Activated T-helper 9 cell treated with anti-CD3 and anti-CD28 coated beads, Interleukin-2, amount 50 U/mL, for 16 hours (primary cell): ENCODE measurements around the gene HOXB9.

ENCODE experiments used
- DNase-seq: peaks from one replicate; pipeline ENCODE4 v3.0.0-alpha.2; 2020; ENCODE audit warnings: low read depth

The HOXB9 gene

GRCh38 chr17:48583708-48584222 lies 42.4 kb downstream of the HOXB9 start:
- DNase-seq: no peak

- no peak for DNase-seq
Observed at GRCh38 chr17:48582750-48583069, 43.4 kb downstream of the HOXB9 start.

GRCh38 chr17:48579760-48580554 lies 46.2 kb downstream of the HOXB9 start:
- DNase-seq: no peak

- no peak for DNase-seq
Observed at GRCh38 chr17:48579471-48579759, 46.7 kb downstream of the HOXB9 start.

DNA sequence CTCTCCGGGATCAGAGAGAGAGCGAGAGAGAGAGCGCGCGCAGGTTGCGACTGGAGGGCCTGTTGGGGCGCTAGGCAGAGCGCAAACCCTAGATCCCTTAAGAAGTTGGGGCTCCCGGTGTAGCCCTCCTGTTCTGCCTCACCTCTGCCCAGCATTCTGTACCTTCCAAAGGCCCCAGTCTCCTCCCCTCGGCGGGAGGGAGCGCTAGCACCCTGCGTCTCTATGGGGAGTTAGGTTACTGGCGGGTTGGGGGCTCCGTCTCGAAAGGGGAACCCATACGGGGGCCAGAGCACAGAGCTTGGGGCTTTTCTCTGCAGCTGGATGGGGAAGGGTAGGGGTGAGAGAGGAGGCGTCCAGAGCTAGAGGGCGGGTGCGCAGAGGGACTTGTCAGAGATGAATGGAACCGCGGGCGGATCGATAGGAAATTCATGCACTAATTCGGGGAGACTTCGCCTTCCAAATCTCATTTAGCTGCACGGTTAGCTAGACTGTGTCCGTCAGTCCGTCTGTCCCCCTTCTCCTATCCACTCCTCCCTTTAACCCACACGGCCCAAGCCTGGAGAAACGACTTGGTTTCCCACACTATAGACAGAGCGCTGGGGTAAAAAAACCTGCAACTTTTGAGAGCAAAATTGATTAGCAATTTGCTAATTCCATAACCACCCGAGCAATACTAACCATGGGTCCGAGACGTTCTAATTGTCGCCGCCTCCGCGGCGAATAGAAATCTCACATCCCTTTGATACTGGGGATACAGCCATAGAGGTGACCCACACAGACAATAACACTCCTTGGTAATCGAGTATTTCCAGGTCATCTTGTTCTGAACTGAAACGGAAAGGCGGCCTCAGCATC lies 47.3 kb downstream of the HOXB9 start:
- DNase-seq: no peak

GRCh38 chr17:48577946-48578615 lies 48.1 kb downstream of the HOXB9 start, which contains the start of gene HOXB4:
HOXB4 (minus strand) TSS chr17:48578350; CDS start chr17:48578319, 31 bp downstream.
- peak; percentile 52 for DNase-seq

- DNase-seq: no peak
Observed at GRCh38 chr17:48577330-48577945, 48.7 kb downstream of the HOXB9 start.

- no peak for DNase-seq
Observed at GRCh38 chr17:48576479-48577309, 49.5 kb downstream of the HOXB9 start.

DNA sequence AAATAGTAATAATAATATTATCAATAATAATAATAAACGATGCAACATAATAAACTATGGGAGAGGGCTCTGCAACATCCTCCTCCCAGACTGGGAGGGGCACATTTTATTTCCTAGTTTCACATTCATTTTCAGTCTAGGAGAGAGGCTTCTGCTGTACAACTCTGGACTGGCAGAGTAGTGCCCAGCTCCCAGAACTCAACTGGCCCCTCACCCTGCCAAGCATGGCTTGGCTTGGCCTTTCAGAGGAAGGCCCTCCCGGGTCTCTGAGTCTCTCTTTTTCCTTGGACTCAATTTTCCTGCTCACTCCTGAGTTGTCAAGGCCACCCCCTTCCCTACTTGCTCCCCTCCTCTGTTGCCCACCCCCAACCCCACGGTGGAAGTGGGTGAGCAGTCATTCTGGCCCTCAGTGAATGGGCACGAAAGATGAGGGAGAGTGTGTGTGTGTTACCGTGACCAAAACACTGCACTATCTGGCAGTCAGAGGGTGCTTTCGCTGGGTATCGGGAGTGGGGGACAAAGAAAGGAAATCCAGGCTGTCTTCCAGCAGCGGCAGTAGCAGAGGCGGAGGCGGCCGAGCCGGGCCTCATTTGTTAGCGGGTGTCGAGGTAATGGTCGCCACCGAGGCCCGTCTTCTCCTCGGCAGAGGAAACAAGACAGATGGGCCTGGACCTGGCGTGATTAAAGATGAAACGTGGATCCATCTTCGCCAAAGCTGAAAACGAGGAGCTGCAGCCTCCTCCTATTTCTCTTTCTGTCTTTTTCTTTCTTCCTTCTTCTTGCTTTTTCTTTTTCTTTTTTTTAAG lies 50.3 kb downstream of the HOXB9 start:
- no peak for DNase-seq

GRCh38 chr17:48575066-48575582 lies 51.0 kb downstream of the HOXB9 start:
- DNase-seq: no peak

DNA sequence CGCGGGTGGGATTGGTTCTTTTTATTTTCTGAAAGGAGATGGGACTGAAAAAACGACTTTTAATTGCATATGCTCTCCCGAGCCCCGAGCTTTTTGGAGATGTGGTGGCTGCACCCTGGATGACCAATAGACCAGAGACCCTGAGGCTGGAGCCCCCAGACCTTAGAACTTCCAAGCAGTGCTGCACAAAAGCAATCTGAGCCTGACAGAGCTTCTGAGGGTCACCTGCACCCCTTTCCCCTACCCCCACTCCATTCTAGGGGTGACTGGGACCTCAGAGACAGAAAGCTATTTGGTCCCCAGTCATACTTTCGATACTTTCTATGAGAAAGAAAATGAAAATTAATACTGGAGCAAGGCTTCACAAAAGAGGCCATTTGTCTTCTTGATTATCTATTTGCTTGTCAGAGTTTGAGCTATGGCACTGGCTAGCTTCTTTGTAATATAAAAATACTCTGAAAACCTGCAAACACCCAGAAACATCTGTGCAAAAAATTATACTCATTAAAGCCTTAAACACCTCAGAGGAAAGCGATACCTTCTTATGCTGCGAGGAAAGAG lies 51.6 kb downstream of the HOXB9 start:
- no peak for DNase-seq

DNA sequence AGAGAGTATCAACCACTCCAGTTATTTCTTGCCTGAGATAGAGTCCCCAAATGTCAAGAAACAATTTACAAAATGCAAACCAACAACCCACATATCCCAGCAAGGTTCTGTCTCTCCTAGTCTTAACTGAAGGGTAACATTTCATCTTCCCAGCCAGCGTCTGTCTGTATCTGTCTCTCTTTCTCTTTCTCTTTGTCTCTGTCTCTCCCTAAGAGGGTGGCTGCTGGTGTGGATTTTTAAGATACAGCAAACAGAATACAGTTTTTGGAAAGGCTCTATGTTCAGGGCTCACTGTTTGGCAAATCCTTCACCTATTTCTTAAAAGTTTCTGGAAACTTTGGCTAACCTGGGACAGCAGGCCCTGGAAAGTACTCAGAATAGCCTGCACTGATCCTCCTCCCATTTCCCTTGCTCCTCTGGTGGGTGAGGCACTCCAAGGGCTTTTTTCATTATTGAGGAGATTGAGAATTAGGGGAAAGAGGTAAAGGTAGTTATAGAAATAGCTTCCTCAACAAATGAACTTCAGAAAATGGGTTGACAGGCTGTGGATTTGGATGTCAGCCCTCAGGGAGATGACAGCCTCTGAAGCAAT lies 54.2 kb downstream of the HOXB9 start:
- DNase-seq: no peak
